Fibroblast of mammary gland (primary cell): Measurements from ENCODE around the gene NBEA.

ENCODE experiments used
- DNase-seq: peaks from one replicate; pipeline ENCODE4 v3.0.0-alpha.2; 2010; ENCODE audit warnings: low read depth
- H3K4me3 ChIP-seq: 2 replicates; pipeline ENCODE4 v1.5.1; 2011; ENCODE audit warnings: low read depth, mild to moderate bottlenecking, low read length, moderate library complexity; ENCODE audit not compliant: control insufficient read depth
- CTCF ChIP-seq: conservative IDR thresholded peaks from 2 replicates; pipeline ENCODE4 v1.5.1; 2011; ENCODE audit warnings: low read depth, low read length, inconsistent platforms; ENCODE audit not compliant: control insufficient read depth, insufficient read depth

Gene NBEA

GRCh38 chr13:35347679-35348205, 405.7 kb downstream of the NBEA start:
- no peak for TF ChIP-seq CTCF
- no peak overlapping the region for H3K4me3 ChIP-seq
- no peak for DNase-seq

- no peak overlapping the region for H3K4me3 ChIP-seq
- no peak for TF ChIP-seq CTCF
Measured at GRCh38 chr13:35349052-35349451, 407.0 kb downstream of the NBEA start.

GRCh38 chr13:35349673-35350278, 407.7 kb downstream of the NBEA start:
- DNase-seq = peak; percentile 39
- no peak overlapping the region for H3K4me3 ChIP-seq
- no peak for TF ChIP-seq CTCF

More at GRCh38 chr13:35349052-35349451, 407.0 kb downstream of the NBEA start:
- no peak for DNase-seq

DNA sequence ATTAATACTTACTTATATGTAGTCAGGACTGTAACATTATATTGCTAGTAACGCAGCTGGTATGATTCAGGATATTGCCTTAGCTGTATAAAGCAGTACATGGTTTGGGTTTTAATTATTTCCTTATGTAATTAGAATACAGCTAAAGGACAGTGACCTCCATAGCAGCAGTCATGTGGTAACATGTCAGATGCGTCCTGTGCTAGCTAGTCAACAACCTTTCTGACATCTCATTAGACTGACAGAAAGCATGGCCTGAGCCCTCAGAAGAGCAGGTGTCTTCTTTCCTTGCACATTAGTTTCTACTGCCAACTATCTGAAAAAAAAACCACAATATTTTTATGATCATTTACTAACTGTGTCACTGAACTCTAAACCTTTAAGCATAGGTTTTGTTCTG, 412.2 kb downstream of the NBEA start:
- no peak for TF ChIP-seq CTCF
- H3K4me3 ChIP-seq = no peak overlapping the region
- DNase-seq = no peak

DNA sequence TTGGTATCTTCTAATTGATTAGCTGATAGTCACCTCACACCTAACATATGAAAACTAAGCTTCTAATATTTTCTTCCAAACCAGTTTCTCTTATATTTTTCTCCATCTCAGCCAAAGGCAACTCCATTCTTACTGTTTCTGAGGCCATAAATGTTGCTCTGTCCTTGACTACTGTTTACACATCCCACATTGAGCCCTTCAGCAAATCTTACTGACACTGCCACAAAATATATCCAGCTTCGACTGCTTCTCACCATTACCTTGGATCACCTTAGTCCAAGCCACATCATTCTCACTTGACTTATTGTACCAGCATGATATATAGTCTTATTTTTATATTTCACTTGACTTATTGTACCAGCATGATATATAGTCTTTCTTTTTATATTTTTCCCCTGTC, 412.8 kb downstream of the NBEA start:
- DNase-seq = no peak
- TF ChIP-seq CTCF = no peak
- H3K4me3 ChIP-seq = no peak overlapping the region

DNA sequence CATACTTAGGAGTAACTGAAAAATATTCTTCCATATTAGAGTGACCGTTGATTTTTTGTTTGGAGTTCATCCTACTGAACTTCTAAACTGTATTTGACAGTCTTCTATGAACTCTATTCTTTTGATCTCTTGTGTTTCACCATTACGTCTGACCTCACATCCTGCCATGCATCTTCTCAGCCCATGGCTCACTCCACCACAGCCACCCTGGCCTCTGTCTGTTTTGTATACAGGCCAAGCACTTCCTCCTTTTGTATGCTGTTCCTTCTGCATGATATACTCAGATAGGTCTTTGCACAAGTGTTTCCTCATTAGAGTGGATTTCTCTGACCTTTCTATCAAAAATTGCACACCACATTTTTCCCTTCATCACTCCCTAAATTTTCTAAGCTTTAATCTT, 414.5 kb downstream of the NBEA start:
- no peak for DNase-seq
- no peak for TF ChIP-seq CTCF
- no peak overlapping the region for H3K4me3 ChIP-seq
